C4-2B (cell line): ENCODE data around the gene TCERG1L.

Source experiments
- CTCF ChIP-seq: fragments of 450-650 bp; conservative IDR thresholded peaks from 2 replicates; pipeline ENCODE4 v1.5.1; 2017; ENCODE audit warnings: mild to moderate bottlenecking
- ZFX ChIP-seq: fragments of 450-650 bp; IDR thresholded peaks from 2 replicates; pipeline ENCODE4 v1.6.1; 2017

GRCh38 chr10:131089861-131090260 is 221.7 kb downstream of the TCERG1L start:
- TF ChIP-seq CTCF (no peak), ZFX (no peak)
